Mesodermal cell (in vitro differentiated cells): ENCODE results near the gene DCDC1.

Experiments
- H3K27ac ChIP-seq: 2 replicates; pipeline ENCODE4 v1.7.0; 2013; ENCODE audit warnings: mild to moderate bottlenecking, low read depth, low read length, moderate library complexity; ENCODE audit not compliant: severe bottlenecking
- H3K36me3 ChIP-seq: 2 replicates; pipeline ENCODE4 v1.7.1; 2013; ENCODE audit warnings: mild to moderate bottlenecking, low read length, moderate library complexity; ENCODE audit not compliant: control insufficient read depth, insufficient read depth
- H3K4me1 ChIP-seq: one replicate; pipeline ENCODE4 v1.7.1; 2013; ENCODE audit warnings: mild to moderate bottlenecking, low read length; ENCODE audit not compliant: insufficient read depth, control insufficient read depth, poor library complexity, severe bottlenecking
- H3K4me3 ChIP-seq: 2 replicates; pipeline ENCODE4 v1.7.0; 2013; ENCODE audit warnings: low read length, control low read depth, mild to moderate bottlenecking; ENCODE audit not compliant: insufficient read depth, poor library complexity, severe bottlenecking; ENCODE audit errors: extremely low read depth
- H3K9me3 ChIP-seq: 2 replicates; pipeline ENCODE4 v1.7.1; 2013; ENCODE audit warnings: mild to moderate bottlenecking, low read length, moderate library complexity; ENCODE audit not compliant: control insufficient read depth
- WGBS, 2 experiments: methylation state at CpG; one replicate each; pipeline ENCODE4 v1.1.5; 2013; ENCODE audit warnings: missing lambda C conversion rate in 2 of 2; ENCODE audit not compliant: insufficient coverage in 2 of 2; 5-methylcytosine and 5-hydroxymethylcytosine counted together

DCDC1 gene

GRCh38 chr11:30876663-30877396, 492.7 kb downstream of the DCDC1 start:
- WGBS, 2 experiments, result 70% methylated on average over 2 of the region's 2 CpGs; no CpG with 5 or more reads in 1 of the 2 experiments
- Histone ChIP-seq H3K27ac (no peak overlapping the region), H3K36me3 (no peaks in the 10 kb centered on the region), H3K9me3 (no peaks in the 10 kb centered on the region), H3K4me3 (no peak overlapping the region), H3K4me1 (no peaks in the 10 kb centered on the region)

DNA sequence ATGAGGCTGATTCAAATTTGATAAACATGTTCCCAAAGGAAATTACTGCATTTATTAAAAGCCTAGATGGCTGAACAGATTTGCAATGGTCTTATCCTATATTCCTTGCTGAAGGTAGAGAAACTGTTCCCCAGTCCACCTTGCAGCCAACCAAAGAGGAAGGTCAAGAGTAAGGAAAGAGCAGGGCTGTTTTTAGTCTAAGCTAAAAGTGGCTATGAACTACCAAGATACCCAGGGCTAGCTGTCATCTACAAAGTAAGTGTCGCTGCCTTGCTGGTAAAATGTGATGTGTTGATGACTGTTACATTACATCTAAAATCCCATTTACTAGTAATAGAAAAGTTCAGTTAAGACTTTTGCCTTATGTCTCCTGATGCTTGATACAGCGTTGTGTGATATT, 493.3 kb downstream of the DCDC1 start:
- Histone ChIP-seq H3K27ac (no peak overlapping the region), H3K4me3 (no peak overlapping the region), H3K36me3 (no peaks in the 10 kb centered on the region), H3K9me3 (no peaks in the 10 kb centered on the region), H3K4me1 (no peaks in the 10 kb centered on the region)
- 75 to 100% methylated on average over 1 of the region's 2 CpGs for WGBS, 2 experiments

DNA sequence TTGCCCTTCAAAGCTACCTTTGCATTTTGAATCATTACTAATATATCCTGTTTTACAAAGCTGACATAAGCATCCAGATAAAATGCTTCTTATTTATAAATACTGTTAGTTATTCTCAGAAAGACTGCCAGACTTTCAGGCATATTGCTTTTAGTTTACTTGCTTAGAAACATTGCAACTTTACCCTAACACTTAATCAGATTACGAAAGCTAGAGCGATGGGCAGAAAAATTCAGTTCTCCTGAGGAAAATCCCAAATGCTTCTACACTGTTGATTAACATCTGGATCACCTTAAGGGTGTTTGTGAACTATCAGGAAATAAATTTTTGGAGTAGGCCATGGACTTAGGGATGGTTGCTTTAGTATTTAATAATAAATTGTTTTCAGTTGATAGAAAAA, 493.7 kb downstream of the DCDC1 start:
- no peak overlapping the region for H3K27ac ChIP-seq
- H3K4me1 ChIP-seq, result no peaks in the 10 kb centered on the region
- H3K4me3 ChIP-seq, result no peak overlapping the region
- H3K9me3 ChIP-seq, result no peaks in the 10 kb centered on the region
- H3K36me3 ChIP-seq, result no peaks in the 10 kb centered on the region
- WGBS, 2 experiments, result no CpG with 5 or more reads among the region's 2 CpGs

DNA sequence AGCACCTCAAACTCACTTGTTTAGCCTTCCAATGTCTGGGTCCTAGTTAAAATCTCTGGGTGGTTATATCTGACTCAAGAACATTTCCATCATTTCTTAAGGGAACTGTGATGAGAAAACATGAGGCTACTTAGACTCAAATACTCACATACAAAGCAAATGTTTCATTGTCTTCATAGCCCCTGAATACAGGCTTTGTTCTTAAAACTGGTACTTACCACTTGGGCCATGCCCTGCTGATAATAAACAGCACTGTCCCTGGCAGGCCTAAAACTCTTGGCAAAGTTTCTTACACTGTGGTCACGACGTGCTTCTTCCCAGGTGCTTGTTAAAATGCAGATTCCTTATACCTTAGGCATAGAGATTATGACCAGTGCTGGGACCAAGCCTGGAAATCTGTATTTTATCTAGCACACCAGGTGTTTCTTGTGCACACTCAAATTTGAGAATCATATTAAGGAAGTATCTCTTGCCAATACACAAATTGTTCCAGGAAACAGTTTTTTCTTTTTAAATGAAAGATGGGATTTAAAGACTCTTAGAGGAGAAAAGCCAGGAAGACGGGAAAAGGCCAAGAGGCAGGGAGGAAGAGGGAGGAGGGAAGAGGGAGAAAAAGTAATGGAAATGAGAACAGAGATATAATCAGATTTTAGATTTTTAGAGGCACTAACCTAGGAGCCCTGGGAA, 495.5 kb downstream of the DCDC1 start:
- H3K9me3 ChIP-seq, result no peaks in the 10 kb centered on the region
- no peak overlapping the region for H3K27ac ChIP-seq
- H3K4me3 ChIP-seq, result no peak overlapping the region
- H3K4me1 ChIP-seq, result no peaks in the 10 kb centered on the region
- 80 to 83% methylated on average over 1 to 3 of the region's 3 CpGs for WGBS, 2 experiments
- no peaks in the 10 kb centered on the region for H3K36me3 ChIP-seq

DNA sequence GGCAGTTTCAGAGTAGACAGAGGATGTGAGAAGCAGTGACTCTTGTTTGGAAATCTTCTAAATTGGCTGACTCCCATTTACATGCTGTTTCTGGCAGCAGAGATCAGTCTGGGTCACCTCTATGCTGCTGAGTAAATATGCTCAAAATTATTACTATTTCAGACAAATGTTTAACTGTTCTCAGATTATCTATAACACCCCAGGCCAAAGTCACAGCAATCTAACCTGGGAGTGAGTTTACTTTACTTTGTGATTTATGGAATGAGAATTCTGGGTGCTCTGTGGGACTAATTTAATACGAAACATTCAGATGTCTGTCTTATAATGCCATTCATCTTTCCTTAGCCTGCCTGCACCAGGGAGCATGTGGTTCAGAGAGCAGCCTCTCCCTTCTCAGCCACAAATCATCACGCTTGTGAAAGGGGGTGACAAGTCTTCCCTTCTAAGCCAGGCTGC, 500.9 kb downstream of the DCDC1 start:
- Histone ChIP-seq H3K4me3 (no peak overlapping the region), H3K4me1 (no peaks in the 10 kb centered on the region), H3K9me3 (no peaks in the 10 kb centered on the region), H3K36me3 (no peaks in the 10 kb centered on the region), H3K27ac (no peak overlapping the region)
- WGBS, 2 experiments, result no CpG with 5 or more reads among the region's 2 CpGs

DNA sequence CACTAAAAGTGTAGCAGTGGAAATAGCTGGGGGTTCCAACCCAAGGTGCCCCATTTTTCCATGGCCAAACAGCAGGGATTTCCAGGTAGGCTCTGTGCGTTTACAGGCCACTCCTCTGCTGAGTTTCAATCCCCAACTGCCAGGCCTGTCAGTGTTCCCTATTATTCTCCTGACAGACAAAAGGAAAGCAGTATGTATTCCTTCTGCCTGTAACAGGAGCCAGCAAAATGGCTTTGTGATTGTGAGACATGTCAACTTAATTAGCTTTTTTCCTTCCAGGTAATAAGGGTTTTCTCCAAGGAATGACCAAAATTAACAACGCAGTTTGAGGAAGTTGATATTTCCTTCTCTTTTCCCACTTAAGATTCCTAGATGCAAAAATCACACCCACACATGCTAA, 506.3 kb downstream of the DCDC1 start:
- no peaks in the 10 kb centered on the region for H3K36me3 ChIP-seq
- no peaks in the 10 kb centered on the region for H3K4me1 ChIP-seq
- no peaks in the 10 kb centered on the region for H3K9me3 ChIP-seq
- H3K4me3 ChIP-seq, result no peak overlapping the region
- no peak overlapping the region for H3K27ac ChIP-seq
- WGBS, 2 experiments, result 71% methylated on average over 1 of the region's 2 CpGs

- Histone ChIP-seq H3K4me1 (no peaks in the 10 kb centered on the region), H3K36me3 (no peaks in the 10 kb centered on the region), H3K27ac (no peak overlapping the region), H3K9me3 (no peaks in the 10 kb centered on the region), H3K4me3 (no peak overlapping the region)
- WGBS, 2 experiments, result 89 to 96% methylated on average over 6 of the region's 7 CpGs
Measured at GRCh38 chr11:30861531-30861930, 508.0 kb downstream of the DCDC1 start.

DNA sequence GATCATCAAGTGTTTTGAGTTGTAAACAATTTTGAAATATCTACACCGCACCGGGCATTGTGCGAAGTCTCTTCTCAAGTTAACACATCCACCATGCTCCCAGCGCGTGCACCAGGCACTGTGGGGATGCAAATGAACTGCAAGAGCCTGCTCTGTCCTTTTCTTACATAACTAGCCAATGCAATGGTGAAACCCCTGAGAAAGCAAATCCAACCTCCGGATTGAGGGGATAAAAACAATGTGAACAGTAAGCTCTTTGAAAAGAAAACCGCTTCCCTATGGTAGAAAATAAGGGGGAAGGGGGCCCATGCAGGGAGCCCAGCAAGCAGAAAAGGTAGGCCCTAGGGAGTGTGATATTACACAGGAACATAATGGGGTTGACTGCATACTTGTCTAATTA, 508.5 kb downstream of the DCDC1 start:
- Histone ChIP-seq H3K4me3 (no peak overlapping the region), H3K36me3 (no peaks in the 10 kb centered on the region), H3K9me3 (no peaks in the 10 kb centered on the region), H3K27ac (no peak overlapping the region), H3K4me1 (no peaks in the 10 kb centered on the region)
- 67 to 100% methylated on average over 1 to 6 of the region's 7 CpGs for whole genome bisulfite sequencing, 2 experiments

DNA sequence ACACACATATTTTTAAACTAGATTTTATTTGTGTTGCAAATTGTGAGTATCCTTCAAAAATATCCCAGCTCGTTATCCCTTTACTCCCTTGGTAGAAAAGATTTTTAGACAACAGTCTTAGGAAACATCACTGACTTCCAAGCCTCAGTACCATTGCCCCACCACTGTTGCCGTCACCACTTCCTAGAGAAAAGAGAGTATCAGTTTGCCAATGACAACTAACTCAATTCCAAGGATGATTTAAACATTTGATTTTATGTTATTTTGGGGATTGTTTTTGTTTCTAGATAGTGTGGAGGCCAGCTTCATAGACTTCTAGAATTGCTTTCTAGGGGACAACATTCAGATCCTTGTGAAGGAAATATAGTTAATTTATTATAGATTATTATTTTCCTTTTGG, 509.4 kb downstream of the DCDC1 start:
- H3K9me3 ChIP-seq, result no peaks in the 10 kb centered on the region
- WGBS, 2 experiments, result 80% methylated on average over 1 of the region's 2 CpGs; no CpG with 5 or more reads in 1 of the 2 experiments
- H3K4me3 ChIP-seq, result no peak overlapping the region
- H3K4me1 ChIP-seq, result no peaks in the 10 kb centered on the region
- no peak overlapping the region for H3K27ac ChIP-seq
- no peaks in the 10 kb centered on the region for H3K36me3 ChIP-seq

GRCh38 chr11:30859669-30860068, 509.9 kb downstream of the DCDC1 start:
- H3K27ac ChIP-seq, result no peak overlapping the region
- no peaks in the 10 kb centered on the region for H3K36me3 ChIP-seq
- no peak overlapping the region for H3K4me3 ChIP-seq
- 67 to 72% methylated on average over 2 to 3 of the region's 3 CpGs for WGBS, 2 experiments
- H3K9me3 ChIP-seq, result no peaks in the 10 kb centered on the region
- no peaks in the 10 kb centered on the region for H3K4me1 ChIP-seq

DNA sequence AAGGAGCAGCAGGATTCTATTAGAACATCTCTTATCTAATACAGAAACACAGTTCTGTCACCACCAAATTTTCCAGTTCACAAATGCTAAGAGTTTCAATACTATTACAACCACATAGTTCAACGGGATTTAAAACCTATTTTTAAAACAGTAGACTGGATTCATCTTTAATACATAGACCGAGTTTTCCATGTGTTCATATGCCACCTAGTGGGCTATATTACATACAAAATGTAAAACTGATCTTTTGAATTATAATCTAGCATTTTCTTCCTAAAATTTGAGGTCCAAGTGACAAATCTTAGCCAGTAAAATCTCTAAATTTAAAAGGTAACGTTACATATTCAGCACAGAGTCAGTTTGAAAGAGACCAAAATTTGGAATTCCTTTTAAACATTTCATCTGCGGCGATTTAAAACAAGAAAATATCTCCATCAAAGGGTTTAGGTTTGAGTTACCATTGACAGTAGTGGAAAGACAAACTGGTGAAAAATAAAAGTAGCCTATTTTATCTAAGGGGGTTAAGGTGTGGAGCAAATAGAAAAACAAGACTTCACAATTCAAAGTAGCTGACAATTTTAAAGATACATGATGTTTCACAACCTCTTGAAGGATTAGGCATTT, 514.0 kb downstream of the DCDC1 start:
- no peak overlapping the region for H3K4me3 ChIP-seq
- 80 to 100% methylated on average over 1 of the region's 5 CpGs for WGBS, 2 experiments
- H3K4me1 ChIP-seq, result no peaks in the 10 kb centered on the region
- H3K36me3 ChIP-seq, result no peaks in the 10 kb centered on the region
- no peak overlapping the region for H3K27ac ChIP-seq
- no peaks in the 10 kb centered on the region for H3K9me3 ChIP-seq
